Endothelial cell of umbilical vein (primary cell): ENCODE data around the gene RADIL. TPM values are rescaled to one million over a fixed set of nuclear protein-coding genes. Genes with fewer than 3 reads are reported as not detected.

Source experiments
- microRNA-seq: library from miRNA; unstranded; fragments of <30 nt; microRNA quantifications from one replicate; pipeline ENCODE4 v1.2.0, GENCODE V29; 2021; ENCODE audit warnings: borderline number of aligned reads, borderline replicate concordance
- polyA plus RNA-seq, 4 experiments: library from polyadenylated mRNA; depleted of rRNA in 3 of 4; stranded (reverse) in 3 of 4; unstranded in 1 of 4; fragments of >200 nt; gene quantifications; 2 replicates each; pipeline versions ENCODE4 v1.2.1 to v1.2.3, GENCODE V29; 2011 to 2012; ENCODE audit warnings: missing spikeins in 1 of 4
- small RNA-seq: library from RNA; depleted of rRNA; stranded (forward); fragments of <200 nt; gene quantifications from one replicate; pipeline ENCODE3, GENCODE V24; 2012; ENCODE audit warnings: low replicate concordance, low read depth; ENCODE audit not compliant: insufficient read depth, insufficient read length
- total RNA-seq: library from RNA; stranded (reverse); gene quantifications from 2 replicates; pipeline ENCODE4 v1.2.3, GENCODE V29; 2021

Gene RADIL
- total and polyA plus RNA-seq, 2 donors (not counting 3 experiments of a cell fraction or from before 2014, with no cell fraction given): 1.2 to 2.5 TPM

Small RNA genes within 50 kb of the gene (microRNA-seq; reads per million reads assigned to microRNA genes)
- not detected for gene MIR4656

Small RNA genes within 50 kb of the gene (small RNA-seq; reads per million reads assigned to genes)
- gene MIR4656 (not detected), gene RF00019 (not detected)

Other genes with a start within 250 kb of the RADIL start
- gene FOXK1, start 201.4 kb downstream of the RADIL start, total RNA-seq: 47.0 and 52.1 TPM in 2 replicates
- gene FOXK1, start 201.4 kb downstream of the RADIL start, polyA plus RNA-seq: 8.0 and 9.2 TPM in 2 replicates
- 58.9 and 64.3 TPM in 2 replicates for gene AP5Z1, start 108.1 kb downstream of the RADIL start, total RNA-seq
- gene AP5Z1, start 108.1 kb downstream of the RADIL start, polyA plus RNA-seq: 53.7 and 67.3 TPM in 2 replicates
- gene PAPOLB, start 21.7 kb downstream of the RADIL start, total RNA-seq: 0.07 TPM in 2 replicates
- gene PAPOLB, start 21.7 kb downstream of the RADIL start, polyA plus RNA-seq: not detected in 2 replicates
- not detected in 2 replicates for gene MMD2, start 75.5 kb upstream of the RADIL start, total RNA-seq
- not detected in 2 replicates for gene MMD2, start 75.5 kb upstream of the RADIL start, polyA plus RNA-seq
- gene RBAK, start 162.1 kb upstream of the RADIL start, total RNA-seq: 7.4 and 8.6 TPM in 2 replicates
- gene RBAK, start 162.1 kb upstream of the RADIL start, polyA plus RNA-seq: 0.94 and 1.4 TPM in 2 replicates